Measurements from ENCODE around the gene TOX2. TPM values are rescaled to one million over a fixed set of nuclear protein-coding genes. Genes with fewer than 3 reads are reported as not detected.

Gene TOX2
- total RNA-seq, 2 experiments from 2014 or later = 3.3 to 3.9 TPM

- H3K4me3 Mint-ChIP-seq = peak overlapping the region; percentile 4
- H3K9me3 Mint-ChIP-seq = peaks cover 3% of the 10 kb centered on the region
- H3K4me1 ChIP-seq (ENCODE audit: insufficient read depth, low read length) = peaks cover 85% of the 10 kb centered on the region
- no peaks in the 10 kb centered on the region for H3K27me3 ChIP-seq (ENCODE audit: control insufficient read depth in 1 of 2, insufficient read depth in 2 of 2, low read length in 2 of 2)
- H3K36me3 ChIP-seq (ENCODE audit: insufficient read depth, low read length) = no peaks in the 10 kb centered on the region
- ChIA-PET CTCF (interaction anchor here (1.5 kb wide), 1 partner anchor 10 kb away, joined by 3 read pairs; no protein-coding TSS in a partner anchor), POLR2A (interaction anchor here (1.3 to 2.8 kb wide), 3 partner anchors 8 to 12 kb away, joined by 3 to 12 read pairs (median 8); no protein-coding TSS in a partner anchor)
- no peak for TF ChIP-seq CTCF (IDR thresholded peaks at IDR 0.05)
- no peak overlapping the region for H3K27ac Mint-ChIP-seq
- peaks cover 6% of the 10 kb centered on the region for H3K27me3 Mint-ChIP-seq
- DNase-seq (no peak), ATAC-seq (ENCODE audit: poor library complexity) (no peak)
- peaks cover 88% of the 10 kb centered on the region for H3K4me1 Mint-ChIP-seq (ENCODE audit: low read depth)
- no peaks in the 10 kb centered on the region for H3K9me3 ChIP-seq (ENCODE audit: control insufficient read depth in 1 of 2, insufficient read depth in 1 of 2, low read length in 2 of 2)
- intact Hi-C loops (cut with DNase I, micrococcal nuclease) = loop anchor here (2.0 to 10.0 kb wide), 4 partner anchors 29 to 113 kb away; no protein-coding TSS in a partner anchor
- no peaks in the 10 kb centered on the region for H3K36me3 Mint-ChIP-seq (ENCODE audit: low read depth)
- no peak overlapping the region for H3K27ac ChIP-seq (ENCODE audit: low read depth in 1 of 2, low read length in 2 of 2)
- H3K4me3 ChIP-seq (ENCODE audit: low read length) = no peak overlapping the region
Measured at GRCh38 chr20:43953919-43954592, 39.4 kb downstream of the TOX2 start.

GRCh38 chr20:43954704-43955061, 40.0 kb downstream of the TOX2 start:
- Mint-ChIP-seq H3K27me3 (peaks cover 6% of the 10 kb centered on the region), H3K4me3 (no peak overlapping the region), H3K9me3 (peaks cover 3% of the 10 kb centered on the region), H3K4me1 (ENCODE audit: low read depth) (peaks cover 88% of the 10 kb centered on the region), H3K27ac (no peak overlapping the region), H3K36me3 (ENCODE audit: low read depth) (no peaks in the 10 kb centered on the region)
- intact Hi-C loops (cut with DNase I, micrococcal nuclease) = loop anchor here (2.0 to 10.0 kb wide), 5 partner anchors 30 to 113 kb away; no protein-coding TSS in a partner anchor
- Histone ChIP-seq H3K36me3 (ENCODE audit: insufficient read depth, low read length) (no peaks in the 10 kb centered on the region), H3K4me3 (ENCODE audit: low read length) (no peak overlapping the region), H3K9me3 (ENCODE audit: control insufficient read depth in 1 of 2, insufficient read depth in 1 of 2, low read length in 2 of 2) (no peaks in the 10 kb centered on the region), H3K27ac (ENCODE audit: low read depth in 1 of 2, low read length in 2 of 2) (no peak overlapping the region), H3K4me1 (ENCODE audit: insufficient read depth, low read length) (peaks cover 85% of the 10 kb centered on the region), H3K27me3 (ENCODE audit: control insufficient read depth in 1 of 2, insufficient read depth in 2 of 2, low read length in 2 of 2) (no peaks in the 10 kb centered on the region)
- CTCF ChIA-PET = interaction anchor here (0.9 to 1.5 kb wide), 3 partner anchors 11 to 126 kb away, joined by 3 to 5 read pairs (median 3); no protein-coding TSS in a partner anchor
- no peak for DNase-seq
- no peak for TF ChIP-seq CTCF (IDR thresholded peaks at IDR 0.05)
- POLR2A ChIA-PET = interaction anchor here (1.8 to 2.8 kb wide), 2 partner anchors 9 to 13 kb away, joined by 8 to 12 read pairs; no protein-coding TSS in a partner anchor
- ATAC-seq (ENCODE audit: poor library complexity) = no peak

GRCh38 chr20:43955062-43955749, 40.6 kb downstream of the TOX2 start:
- H3K4me3 Mint-ChIP-seq = peak overlapping the region; percentile 44
- TF ChIP-seq CTCF (IDR thresholded peaks at IDR 0.05) = no peak
- H3K27ac Mint-ChIP-seq = peak overlapping the region; percentile 29
- H3K27me3 ChIP-seq (ENCODE audit: control insufficient read depth in 1 of 2, insufficient read depth in 2 of 2, low read length in 2 of 2) = no peaks in the 10 kb centered on the region
- ATAC-seq (ENCODE audit: poor library complexity) (peak; percentile 62), DNase-seq (peak in 12 of 14 experiments; percentile 19 to 75 (median 45))
- peaks cover 85% of the 10 kb centered on the region for H3K4me1 ChIP-seq (ENCODE audit: insufficient read depth, low read length)
- no peak overlapping the region for H3K27ac ChIP-seq (ENCODE audit: low read depth in 1 of 2, low read length in 2 of 2)
- no peaks in the 10 kb centered on the region for H3K36me3 ChIP-seq (ENCODE audit: insufficient read depth, low read length)
- H3K9me3 ChIP-seq (ENCODE audit: control insufficient read depth in 1 of 2, insufficient read depth in 1 of 2, low read length in 2 of 2) = no peaks in the 10 kb centered on the region
- H3K4me3 ChIP-seq (ENCODE audit: low read length) = no peak overlapping the region
- H3K4me1 Mint-ChIP-seq (ENCODE audit: low read depth) = peaks cover 88% of the 10 kb centered on the region
- intact Hi-C loops (cut with DNase I, micrococcal nuclease) = loop anchor here in 1 of 2 experiments (2.0 to 10.0 kb wide), 3 partner anchors 30 to 110 kb away; no protein-coding TSS in a partner anchor
- peaks cover 6% of the 10 kb centered on the region for H3K27me3 Mint-ChIP-seq
- POLR2A ChIA-PET = interaction anchor here (1.8 to 2.8 kb wide), 2 partner anchors 9 to 13 kb away, joined by 8 to 12 read pairs; no protein-coding TSS in a partner anchor
- no peaks in the 10 kb centered on the region for H3K36me3 Mint-ChIP-seq (ENCODE audit: low read depth)
- peaks cover 3% of the 10 kb centered on the region for H3K9me3 Mint-ChIP-seq
- CTCF ChIA-PET = interaction anchor here (0.9 to 1.5 kb wide), 3 partner anchors 11 to 125 kb away, joined by 3 to 5 read pairs (median 3); no protein-coding TSS in a partner anchor
